Peyer's patch (tissue), 4 donors: ENCODE data around the gene TCF12.

Experiments
- CTCF ChIP-seq, 6 experiments: fragments of 450-650 bp in 4 of 6; fragments of 200-600 bp in 2 of 6; sonication (generic) in 1 of 6; IDR thresholded peaks; one replicate each; pipeline ENCODE4 v1.5.1; 2017 to 2019; ENCODE audit warnings: antibody characterized with exemption in 6 of 6, mild to moderate bottlenecking in 3 of 6, moderate library complexity in 1 of 6
- POLR2A ChIP-seq, 2 donors: fragments of 450-650 bp; IDR thresholded peaks; one replicate each; pipeline ENCODE4 v1.5.1; 2017; ENCODE audit warnings: antibody characterized with exemption in 2 of 2, mild to moderate bottlenecking in 2 of 2, moderate library complexity in 2 of 2

- TF ChIP-seq CTCF (IDR thresholded peaks at IDR 0.05) = no peak
- TF ChIP-seq POLR2A (IDR thresholded peaks at IDR 0.05) = no peak
Measured at GRCh38 chr15:57236561-57237300, 318.3 kb downstream of the TCF12 start.
